ENCODE data around the gene PPP4R3A. TPM values are rescaled to one million over a fixed set of nuclear protein-coding genes. Genes with fewer than 3 reads are reported as not detected.

The PPP4R3A gene
- total RNA-seq, 1 donor from 2014 or later, result 79.5 TPM

GRCh38 chr14:91424813-91425530, 85.1 kb downstream of the PPP4R3A start:
- no peaks in the 10 kb centered on the region for H3K36me3 ChIP-seq (ENCODE audit: insufficient read depth, low read length)
- FAIRE-seq (no peak), DNase-seq (ENCODE audit: low read depth) (no peak)
- peaks cover 4% of the 10 kb centered on the region for H3K36me3 Mint-ChIP-seq (ENCODE audit: low read depth, unreplicated experiment)
- H3K27ac Mint-ChIP-seq (ENCODE audit: unreplicated experiment), result no peak overlapping the region
- H3K9me3 Mint-ChIP-seq (ENCODE audit: unreplicated experiment), result peaks cover 4% of the 10 kb centered on the region
- no peaks in the 10 kb centered on the region for H3K79me2 ChIP-seq (ENCODE audit: insufficient read depth, low read length)
- peaks cover 7% of the 10 kb centered on the region for H3K27me3 Mint-ChIP-seq (ENCODE audit: low read depth, unreplicated experiment)
- H4K20me1 ChIP-seq (ENCODE audit: insufficient read depth, low read length), result no peaks in the 10 kb centered on the region
- peaks cover 3% of the 10 kb centered on the region for H3K27me3 ChIP-seq (ENCODE audit: insufficient read depth, low read length)
- H2AFZ ChIP-seq (ENCODE audit: low read depth, low read length), result no peak overlapping the region
- H3K4me3 ChIP-seq (ENCODE audit: insufficient read depth, low read depth, low read length), result no peak overlapping the region
- no peak overlapping the region for H3K27ac ChIP-seq (ENCODE audit: low read depth, low read length)
- H3K4me1 Mint-ChIP-seq (ENCODE audit: low read depth, unreplicated experiment), result no peaks in the 10 kb centered on the region
- H3K4me1 ChIP-seq (ENCODE audit: insufficient read depth, low read length), result no peaks in the 10 kb centered on the region
- no peaks in the 10 kb centered on the region for H3K9me3 ChIP-seq (ENCODE audit: insufficient read depth, low read depth, low read length)
- H3K4me3 Mint-ChIP-seq (ENCODE audit: unreplicated experiment), result no peak overlapping the region
- TF ChIP-seq CTCF (IDR thresholded peaks at IDR 0.05; ENCODE audit: insufficient read depth, low read depth, low read length) (no peak), EZH2 (IDR thresholded peaks at IDR 0.05; ENCODE audit: insufficient read depth, low read length) (no peak)
- no peak overlapping the region for H3K4me2 ChIP-seq (ENCODE audit: low read length)
- no peak overlapping the region for H3K9ac ChIP-seq (ENCODE audit: low read length)

- no peaks in the 10 kb centered on the region for H4K20me1 ChIP-seq (ENCODE audit: insufficient read depth, low read length)
- H3K27ac ChIP-seq (ENCODE audit: low read depth, low read length), result no peak overlapping the region
- DNase-seq (ENCODE audit: low read depth) (no peak), FAIRE-seq (no peak)
- no peak overlapping the region for H3K9ac ChIP-seq (ENCODE audit: low read length)
- Mint-ChIP-seq H3K27me3 (ENCODE audit: low read depth, unreplicated experiment) (peaks cover 3% of the 10 kb centered on the region), H3K4me1 (ENCODE audit: low read depth, unreplicated experiment) (peaks cover 12% of the 10 kb centered on the region), H3K4me3 (ENCODE audit: unreplicated experiment) (no peak overlapping the region), H3K36me3 (ENCODE audit: low read depth, unreplicated experiment) (no peaks in the 10 kb centered on the region), H3K27ac (ENCODE audit: unreplicated experiment) (no peak overlapping the region), H3K9me3 (ENCODE audit: unreplicated experiment) (peaks cover 4% of the 10 kb centered on the region)
- H3K79me2 ChIP-seq (ENCODE audit: insufficient read depth, low read length), result no peaks in the 10 kb centered on the region
- no peak for TF ChIP-seq EZH2 (IDR thresholded peaks at IDR 0.05; ENCODE audit: insufficient read depth, low read length)
- TF ChIP-seq CTCF (IDR thresholded peaks at IDR 0.05; ENCODE audit: insufficient read depth, low read depth, low read length), result no peak
- H3K4me1 ChIP-seq (ENCODE audit: insufficient read depth, low read length), result peaks cover 4% of the 10 kb centered on the region
- H3K4me2 ChIP-seq (ENCODE audit: low read length), result no peak overlapping the region
- H3K9me3 ChIP-seq (ENCODE audit: insufficient read depth, low read depth, low read length), result no peaks in the 10 kb centered on the region
- H3K4me3 ChIP-seq (ENCODE audit: insufficient read depth, low read depth, low read length), result no peak overlapping the region
- H3K27me3 ChIP-seq (ENCODE audit: insufficient read depth, low read length), result peaks cover 21% of the 10 kb centered on the region
- no peaks in the 10 kb centered on the region for H3K36me3 ChIP-seq (ENCODE audit: insufficient read depth, low read length)
- H2AFZ ChIP-seq (ENCODE audit: low read depth, low read length), result no peak overlapping the region
Measured at GRCh38 chr14:91420686-91421085, 89.4 kb downstream of the PPP4R3A start.

GRCh38 chr14:91419451-91419850, 90.7 kb downstream of the PPP4R3A start:
- FAIRE-seq, result no peak
- no peak overlapping the region for H3K4me3 Mint-ChIP-seq (ENCODE audit: unreplicated experiment)

More at GRCh38 chr14:91419451-91419850, 90.7 kb downstream of the PPP4R3A start:
- peaks cover 3% of the 10 kb centered on the region for H3K27me3 Mint-ChIP-seq (ENCODE audit: low read depth, unreplicated experiment)
- TF ChIP-seq EZH2 (IDR thresholded peaks at IDR 0.05; ENCODE audit: insufficient read depth, low read length), result no peak
- no peaks in the 10 kb centered on the region for H3K79me2 ChIP-seq (ENCODE audit: insufficient read depth, low read length)
- H4K20me1 ChIP-seq (ENCODE audit: insufficient read depth, low read length), result no peaks in the 10 kb centered on the region
- H3K27me3 ChIP-seq (ENCODE audit: insufficient read depth, low read length), result peaks cover 25% of the 10 kb centered on the region
- H3K27ac ChIP-seq (ENCODE audit: low read depth, low read length), result no peak overlapping the region
- H2AFZ ChIP-seq (ENCODE audit: low read depth, low read length), result no peak overlapping the region
- peaks cover 4% of the 10 kb centered on the region for H3K4me1 ChIP-seq (ENCODE audit: insufficient read depth, low read length)
- H3K4me3 ChIP-seq (ENCODE audit: insufficient read depth, low read depth, low read length), result no peak overlapping the region
- no peak overlapping the region for H3K9ac ChIP-seq (ENCODE audit: low read length)
- H3K9me3 Mint-ChIP-seq (ENCODE audit: unreplicated experiment), result peaks cover under 1% of the 10 kb centered on the region
- no peaks in the 10 kb centered on the region for H3K9me3 ChIP-seq (ENCODE audit: insufficient read depth, low read depth, low read length)
- H3K36me3 ChIP-seq (ENCODE audit: insufficient read depth, low read length), result no peaks in the 10 kb centered on the region
- H3K36me3 Mint-ChIP-seq (ENCODE audit: low read depth, unreplicated experiment), result peaks cover 2% of the 10 kb centered on the region
- H3K4me2 ChIP-seq (ENCODE audit: low read length), result no peak overlapping the region
- no peak overlapping the region for H3K27ac Mint-ChIP-seq (ENCODE audit: unreplicated experiment)
- DNase-seq (ENCODE audit: low read depth), result no peak
- H3K4me1 Mint-ChIP-seq (ENCODE audit: low read depth, unreplicated experiment), result peaks cover 21% of the 10 kb centered on the region
